Activated naive CD4-positive, alpha-beta T cell treated with anti-CD3 and anti-CD28 coated beads for 36 hours (primary cell): ENCODE measurements around the gene PHKG2. TPM values are rescaled to one million over a fixed set of nuclear protein-coding genes. Genes with fewer than 3 reads are reported as not detected.

Experiments
- CTCF ChIA-PET: fragments of 350-600 bp; sonication (Branson Sonifier 250); formaldehyde crosslinking; loops from one replicate; lab custom pipeline; 2021; ENCODE audit warnings: antibody characterized with exemption; lab: Charles Lee
- DNase-seq: peaks from one replicate; pipeline ENCODE4 v3.0.0-alpha.2; 2020
- H3K27ac Mint-ChIP-seq: one replicate; pipeline ENCODE4 v1.8.0; 2021; ENCODE audit warnings: mild to moderate bottlenecking, mixed read lengths
- H3K27me3 Mint-ChIP-seq: one replicate; pipeline ENCODE4 v1.8.0; 2021; ENCODE audit warnings: low read depth, mixed read lengths
- H3K36me3 Mint-ChIP-seq: one replicate; pipeline ENCODE4 v1.8.0; 2021; ENCODE audit warnings: low read depth, mixed read lengths
- H3K4me1 Mint-ChIP-seq: one replicate; pipeline ENCODE4 v1.8.0; 2021; ENCODE audit warnings: low read depth, mixed read lengths
- H3K4me3 Mint-ChIP-seq: one replicate; pipeline ENCODE4 v1.8.0; 2021; ENCODE audit warnings: mild to moderate bottlenecking, moderate library complexity, mixed read lengths
- H3K9me3 Mint-ChIP-seq: one replicate; pipeline ENCODE4 v1.8.0; 2021; ENCODE audit warnings: mixed read lengths
- intact Hi-C: fragments of 100-400 bp; cut with micrococcal nuclease; formaldehyde crosslinking; loops from one replicate; pipeline ENCODE4 v1.15.1; 2023
- total RNA-seq, 2 experiments: library from RNA; stranded (reverse); gene quantifications; one replicate each; pipeline ENCODE4 v1.2.3, GENCODE V29; 2021

The PHKG2 gene
- total RNA-seq, 2 experiments from 2014 or later, result 23.3 to 26.4 TPM

- Mint-ChIP-seq H3K4me3 (no peak overlapping the region), H3K27ac (no peak overlapping the region), H3K36me3 (peaks cover 31% of the 10 kb centered on the region), H3K4me1 (peaks cover 17% of the 10 kb centered on the region), H3K9me3 (no peaks in the 10 kb centered on the region), H3K27me3 (no peaks in the 10 kb centered on the region)
- no peak for DNase-seq
- CTCF ChIA-PET, result interaction anchor here (0.9 kb wide), 1 partner anchor 40 kb away, joined by 3 read pairs; no protein-coding TSS in a partner anchor
- intact Hi-C loops, result no loop called here
Measured at GRCh38 chr16:30773826-30774225, 25.6 kb downstream of the PHKG2 start.

- CTCF ChIA-PET, result interaction anchor here (0.7 to 1.5 kb wide), 3 partner anchors 10 to 40 kb away, joined by 3 to 4 read pairs (median 3); no protein-coding TSS in a partner anchor
- intact Hi-C loops, result loop anchor here (1.0 kb wide), 4 partner anchors 12 to 148 kb away; partner anchors contain the start of genes CFAP119, PHKG2 and RNF40
- Mint-ChIP-seq H3K36me3 (peaks cover 26% of the 10 kb centered on the region), H3K27ac (peak overlapping the region; percentile 93), H3K27me3 (no peaks in the 10 kb centered on the region), H3K9me3 (no peaks in the 10 kb centered on the region), H3K4me1 (peaks cover 17% of the 10 kb centered on the region), H3K4me3 (peak overlapping the region; percentile 95)
- DNase-seq, result no peak
Measured at GRCh38 chr16:30774367-30775130, 26.3 kb downstream of the PHKG2 start.

- Mint-ChIP-seq H3K9me3 (no peaks in the 10 kb centered on the region), H3K27ac (peak overlapping the region; percentile 93), H3K36me3 (peaks cover 24% of the 10 kb centered on the region), H3K27me3 (no peaks in the 10 kb centered on the region), H3K4me1 (peaks cover 17% of the 10 kb centered on the region), H3K4me3 (peak overlapping the region; percentile 95)
- CTCF ChIA-PET, result interaction anchor here (0.7 to 1.5 kb wide), 2 partner anchors 10 to 40 kb away, joined by 3 to 4 read pairs; no protein-coding TSS in a partner anchor
- intact Hi-C loops, result loop anchor here (1.0 kb wide), 4 partner anchors 13 to 147 kb away; partner anchors contain the start of genes CFAP119, PHKG2 and RNF40
- DNase-seq, result no peak
Measured at GRCh38 chr16:30775131-30775391, 26.8 kb downstream of the PHKG2 start.

- Mint-ChIP-seq H3K27me3 (no peaks in the 10 kb centered on the region), H3K9me3 (no peaks in the 10 kb centered on the region), H3K27ac (peak overlapping the region; percentile 93), H3K36me3 (peaks cover 21% of the 10 kb centered on the region), H3K4me3 (peak overlapping the region; percentile 95), H3K4me1 (peaks cover 17% of the 10 kb centered on the region)
- CTCF ChIA-PET, result interaction anchor here (0.7 to 1.5 kb wide), 3 partner anchors 9 to 39 kb away, joined by 3 to 4 read pairs (median 3); no protein-coding TSS in a partner anchor
- intact Hi-C loops, result loop anchor here (1.0 kb wide), 4 partner anchors 13 to 147 kb away; partner anchors contain the start of genes CFAP119, PHKG2 and RNF40
- peak; percentile 78 for DNase-seq
Measured at GRCh38 chr16:30775392-30776188, 27.4 kb downstream of the PHKG2 start.

- Mint-ChIP-seq H3K27ac (no peak overlapping the region), H3K36me3 (peaks cover 18% of the 10 kb centered on the region), H3K27me3 (no peaks in the 10 kb centered on the region), H3K4me3 (peak overlapping the region; percentile 95), H3K4me1 (peaks cover 17% of the 10 kb centered on the region), H3K9me3 (no peaks in the 10 kb centered on the region)
- no peak for DNase-seq
- CTCF ChIA-PET, result interaction anchor here (0.6 to 1.1 kb wide), 5 partner anchors 10 to 164 kb away, joined by 3 to 4 read pairs (median 3); no protein-coding TSS in a partner anchor
- intact Hi-C loops, result no loop called here
Measured at GRCh38 chr16:30777591-30778297, 29.5 kb downstream of the PHKG2 start.

GRCh38 chr16:30778549-30779244, 30.5 kb downstream of the PHKG2 start:
- no peaks in the 10 kb centered on the region for H3K27me3 Mint-ChIP-seq
- CTCF ChIA-PET, result interaction anchor here (0.9 to 1.1 kb wide), 2 partner anchors 9 to 24 kb away, joined by 3 to 4 read pairs; no protein-coding TSS in a partner anchor
- no peak overlapping the region for H3K27ac Mint-ChIP-seq
- intact Hi-C loops, result no loop called here
- H3K4me1 Mint-ChIP-seq, result peaks cover 17% of the 10 kb centered on the region
- H3K36me3 Mint-ChIP-seq, result peaks cover 13% of the 10 kb centered on the region
- H3K9me3 Mint-ChIP-seq, result no peaks in the 10 kb centered on the region
- no peak for DNase-seq
- H3K4me3 Mint-ChIP-seq, result no peak overlapping the region

GRCh38 chr16:30779596-30779995, 31.4 kb downstream of the PHKG2 start:
- Mint-ChIP-seq H3K4me1 (peaks cover 14% of the 10 kb centered on the region), H3K4me3 (no peak overlapping the region), H3K27me3 (no peaks in the 10 kb centered on the region), H3K36me3 (peaks cover 6% of the 10 kb centered on the region), H3K27ac (no peak overlapping the region), H3K9me3 (no peaks in the 10 kb centered on the region)
- intact Hi-C loops, result no loop called here
- CTCF ChIA-PET, result no interaction called here
- no peak for DNase-seq

GRCh38 chr16:30780021-30780420, 31.8 kb downstream of the PHKG2 start:
- intact Hi-C loops, result no loop called here
- CTCF ChIA-PET, result no interaction called here
- H3K9me3 Mint-ChIP-seq, result no peaks in the 10 kb centered on the region

GRCh38 chr16:30780549-30780948, 32.3 kb downstream of the PHKG2 start:
- Mint-ChIP-seq H3K4me3 (no peak overlapping the region), H3K9me3 (no peaks in the 10 kb centered on the region), H3K4me1 (peaks cover 12% of the 10 kb centered on the region), H3K27me3 (no peaks in the 10 kb centered on the region), H3K27ac (no peak overlapping the region), H3K36me3 (peaks cover 2% of the 10 kb centered on the region)
- DNase-seq, result no peak
- intact Hi-C loops, result no loop called here
- CTCF ChIA-PET, result no interaction called here

More at GRCh38 chr16:30780021-30780420, 31.8 kb downstream of the PHKG2 start:
- DNase-seq, result no peak
- peaks cover 11% of the 10 kb centered on the region for H3K4me1 Mint-ChIP-seq
- peaks cover 5% of the 10 kb centered on the region for H3K36me3 Mint-ChIP-seq
- no peak overlapping the region for H3K4me3 Mint-ChIP-seq
- H3K27me3 Mint-ChIP-seq, result no peaks in the 10 kb centered on the region
- H3K27ac Mint-ChIP-seq, result no peak overlapping the region

GRCh38 chr16:30782486-30783279, 34.5 kb downstream of the PHKG2 start:
- no peak for DNase-seq
- CTCF ChIA-PET, result interaction anchor here (1.4 to 1.5 kb wide), 2 partner anchors 14 to 31 kb away, joined by 3 to 4 read pairs; no protein-coding TSS in a partner anchor
- H3K36me3 Mint-ChIP-seq, result peaks cover 2% of the 10 kb centered on the region
- H3K4me1 Mint-ChIP-seq, result peaks cover 13% of the 10 kb centered on the region
- no peak overlapping the region for H3K4me3 Mint-ChIP-seq
- H3K9me3 Mint-ChIP-seq, result no peaks in the 10 kb centered on the region
- no peaks in the 10 kb centered on the region for H3K27me3 Mint-ChIP-seq
- intact Hi-C loops, result no loop called here
- no peak overlapping the region for H3K27ac Mint-ChIP-seq
